HG02885 (cell line): ENCODE data around the gene SPG7.

ENCODE experiments used
- ATAC-seq: cut with Tn5 transposase; IDR thresholded peaks from one replicate; pipeline ENCODE4 v1.9.1; 2021; ENCODE audit warnings: mild to moderate bottlenecking; ENCODE audit not compliant: unreplicated experiment, poor library complexity

The SPG7 gene

DNA sequence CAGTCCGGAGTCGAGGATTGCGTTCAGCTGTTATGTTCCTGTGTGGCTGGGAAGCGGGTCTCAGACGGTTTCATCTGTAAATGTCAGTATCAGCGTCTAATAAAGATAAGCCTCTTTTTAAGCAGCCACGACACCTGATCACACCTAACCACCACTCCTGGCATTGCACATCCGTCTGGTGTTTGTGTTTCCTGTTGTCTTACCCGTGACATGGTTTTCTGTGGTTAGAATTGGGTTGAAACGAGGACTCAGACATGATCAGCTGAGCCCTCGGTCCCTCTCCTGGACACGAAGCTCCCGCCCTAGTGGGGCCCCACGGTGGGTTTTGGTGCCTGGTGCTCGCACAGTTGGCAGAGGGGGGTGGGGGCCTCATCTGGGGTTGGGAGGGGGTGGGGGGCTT is 85.6 kb downstream of the SPG7 start:
- no peak for ATAC-seq

DNA sequence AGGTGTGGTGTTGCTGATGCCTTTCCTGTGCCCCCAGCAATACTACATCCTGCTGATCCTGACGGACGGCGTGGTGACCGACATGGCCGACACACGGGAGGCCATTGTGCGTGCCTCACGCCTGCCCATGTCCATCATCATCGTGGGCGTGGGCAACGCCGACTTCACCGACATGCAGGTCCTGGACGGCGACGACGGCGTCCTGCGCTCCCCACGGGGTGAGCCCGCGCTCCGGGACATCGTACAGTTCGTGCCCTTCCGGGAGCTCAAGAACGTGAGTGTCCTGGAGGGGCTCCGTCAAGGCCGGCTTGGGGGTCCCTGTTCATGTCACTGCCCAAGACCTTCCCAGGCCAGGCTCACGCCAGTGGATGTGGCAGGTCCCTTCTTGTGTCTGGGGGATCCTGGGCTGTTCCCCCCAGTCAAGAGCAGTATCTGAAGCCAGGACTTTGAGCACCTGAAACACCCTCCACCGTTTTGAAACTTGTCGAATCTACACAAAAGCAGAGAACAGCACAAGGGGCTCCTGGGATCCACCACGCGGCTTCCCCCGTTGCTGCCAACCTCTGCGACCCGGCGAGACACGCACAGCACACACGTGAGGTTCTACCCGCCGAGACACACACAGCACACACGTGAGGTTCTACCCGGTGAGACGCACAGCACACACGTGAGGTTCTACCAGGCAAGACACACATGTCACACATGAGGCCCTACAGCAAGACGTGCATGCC is 87.3 kb downstream of the SPG7 start:
- ATAC-seq: no peak

DNA sequence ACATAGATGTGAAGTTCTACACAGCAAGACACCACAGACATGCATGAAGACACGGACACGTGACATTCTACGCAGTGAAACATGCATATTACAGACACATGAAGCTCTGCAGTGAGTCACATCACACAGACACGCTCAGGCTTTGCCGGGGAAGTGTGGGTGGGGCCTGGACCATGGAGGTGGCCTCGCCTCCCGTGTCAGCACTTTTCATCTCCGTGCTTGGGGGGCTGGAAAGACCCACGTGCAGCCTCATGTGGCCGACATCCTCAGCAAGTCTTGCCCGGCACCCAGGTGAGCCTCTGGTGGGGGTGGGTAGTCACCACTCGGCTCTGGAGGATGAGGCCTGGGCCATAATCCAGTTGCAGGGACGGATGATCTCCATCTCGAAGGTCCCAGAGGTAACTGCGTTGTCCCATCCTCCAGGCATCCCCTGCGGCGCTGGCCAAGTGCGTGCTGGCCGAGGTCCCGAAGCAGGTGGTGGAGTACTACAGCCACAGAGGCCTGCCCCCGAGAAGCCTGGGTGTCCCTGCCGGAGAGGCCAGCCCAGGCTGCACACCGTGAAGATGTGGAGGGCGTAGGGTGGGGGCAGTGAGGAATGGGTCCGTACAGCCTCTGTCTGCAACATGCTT is 88.0 kb downstream of the SPG7 start:
- ATAC-seq: no peak

DNA sequence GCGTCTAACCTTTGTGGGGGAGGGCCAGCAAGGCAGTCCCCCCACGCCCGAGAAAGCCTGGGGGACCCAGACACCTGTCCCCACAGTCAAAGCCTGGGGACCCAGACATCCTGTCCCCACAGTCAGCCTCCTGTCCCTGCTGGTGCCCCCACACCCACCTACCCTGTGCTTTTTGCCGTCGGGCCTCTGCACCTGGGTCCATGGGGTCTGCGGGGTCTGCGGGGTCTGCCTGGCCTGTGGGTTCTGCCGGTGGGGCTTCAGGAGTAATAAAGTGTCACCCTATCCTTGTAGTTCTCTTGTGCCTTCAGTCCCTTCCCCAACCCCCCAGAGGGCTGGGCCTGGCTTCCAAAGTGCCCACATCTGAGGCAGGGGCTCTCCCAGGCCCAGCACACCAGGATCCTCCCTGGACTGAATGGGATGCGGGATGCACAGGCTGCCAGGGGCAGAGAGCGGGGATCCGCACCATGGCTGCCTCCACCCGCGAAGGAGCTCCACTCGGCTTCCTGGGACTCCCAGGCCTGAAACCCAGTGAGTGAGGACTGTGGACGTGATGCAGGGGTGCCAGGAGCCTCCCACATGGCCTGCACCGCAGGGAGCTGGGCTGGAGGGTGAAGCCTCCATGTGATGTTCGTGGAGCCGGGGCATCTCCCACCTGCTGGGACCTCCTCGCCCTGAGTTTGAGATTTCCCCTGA is 88.9 kb downstream of the SPG7 start:
- no peak for ATAC-seq

DNA sequence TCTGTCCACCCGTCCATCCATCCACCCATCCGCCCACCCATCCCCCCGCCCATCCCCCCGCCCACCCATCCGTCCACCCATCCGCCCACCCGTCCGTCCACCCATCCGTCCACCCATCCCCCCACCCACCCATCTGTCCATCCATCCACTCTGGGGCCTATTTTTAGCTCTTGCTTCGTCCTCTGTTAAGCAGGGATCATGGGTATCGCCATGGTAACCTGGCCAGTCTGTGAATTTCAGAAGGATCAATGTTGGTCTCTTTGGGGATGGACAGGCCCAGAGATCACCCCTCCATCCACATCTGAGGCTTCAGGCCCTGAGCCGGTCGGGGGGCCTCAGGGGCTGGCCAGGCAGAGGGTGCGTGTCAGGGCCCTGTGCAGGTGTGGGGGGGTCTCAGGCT is 90.0 kb downstream of the SPG7 start:
- no peak for ATAC-seq

DNA sequence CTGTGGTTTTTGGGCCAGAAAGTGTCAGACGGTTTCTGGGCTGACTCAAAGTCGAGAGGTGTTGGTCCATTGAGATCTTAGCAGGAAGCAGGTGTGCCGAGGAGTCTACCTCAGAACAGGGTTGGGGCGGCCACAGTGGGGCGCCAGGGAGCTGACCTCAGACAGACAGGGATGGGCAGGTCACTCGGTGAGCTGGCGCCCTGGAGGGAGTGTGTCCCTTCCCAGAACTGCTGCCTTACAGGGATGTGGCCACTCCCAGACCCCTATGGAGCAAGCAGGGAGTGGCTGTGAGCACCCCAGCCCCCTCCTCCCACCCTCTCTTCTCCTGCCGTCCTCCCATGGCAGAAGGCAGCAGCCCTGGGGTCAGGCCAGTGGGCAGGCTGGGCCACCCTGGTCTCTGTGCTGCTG is 91.3 kb downstream of the SPG7 start:
- ATAC-seq: no peak

DNA sequence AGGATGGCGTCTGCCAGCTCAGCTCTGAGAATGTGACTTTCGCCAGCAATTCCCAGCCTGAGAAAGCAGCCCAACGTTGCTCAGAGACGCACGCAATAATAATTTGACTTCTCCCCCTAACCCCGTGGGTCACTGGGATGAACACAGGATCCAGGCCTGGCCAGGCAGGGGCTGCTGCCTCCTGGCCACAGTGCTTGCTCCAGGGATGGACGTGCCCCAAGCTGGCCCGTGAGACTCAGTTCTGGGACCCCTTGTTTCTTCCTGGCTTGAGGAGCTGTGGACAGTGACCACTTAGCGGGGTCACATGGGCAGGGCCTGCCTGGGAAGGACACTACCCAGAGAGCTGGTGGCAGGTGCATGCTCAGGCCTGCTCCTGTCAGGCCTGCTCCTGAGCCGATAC is 91.7 kb downstream of the SPG7 start:
- ATAC-seq: no peak

DNA sequence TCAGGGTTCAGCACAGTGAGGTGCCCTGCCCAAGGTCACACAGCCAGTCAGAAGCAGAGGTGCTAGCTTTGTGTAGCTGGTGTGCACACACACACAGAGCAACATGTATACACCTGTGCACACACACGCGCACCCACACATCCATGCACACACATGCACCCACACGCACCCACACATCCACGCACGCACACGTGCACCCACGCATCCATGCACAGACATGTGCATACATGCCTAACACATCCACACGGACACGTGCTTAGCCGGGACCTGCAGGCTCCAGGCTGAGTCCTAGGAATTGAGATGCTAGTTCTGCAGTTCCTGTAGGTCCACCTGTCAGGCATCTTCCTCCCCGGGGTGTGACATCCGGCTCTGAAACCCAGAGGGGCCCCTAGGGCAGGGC is 92.2 kb downstream of the SPG7 start:
- no peak for ATAC-seq

DNA sequence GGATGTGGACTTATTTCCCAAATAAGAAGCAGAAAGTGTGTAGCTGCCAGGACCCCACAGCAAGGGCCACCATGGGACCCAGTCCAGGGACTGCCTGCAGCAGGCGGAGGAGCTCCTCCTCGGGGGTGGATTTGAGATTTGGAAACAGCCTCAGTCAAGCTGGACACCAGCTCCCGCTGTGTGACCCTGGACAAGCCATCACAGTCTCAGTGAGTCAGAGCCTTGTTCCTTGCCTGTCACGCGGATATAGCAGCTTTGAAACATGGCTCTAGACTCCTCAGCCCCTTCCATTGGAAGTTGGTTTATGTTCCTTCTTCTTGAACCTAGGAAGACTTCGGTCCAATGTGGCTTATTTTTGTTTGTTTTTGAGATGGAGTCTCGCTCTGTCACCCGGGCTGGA is 92.8 kb downstream of the SPG7 start:
- no peak for ATAC-seq

DNA sequence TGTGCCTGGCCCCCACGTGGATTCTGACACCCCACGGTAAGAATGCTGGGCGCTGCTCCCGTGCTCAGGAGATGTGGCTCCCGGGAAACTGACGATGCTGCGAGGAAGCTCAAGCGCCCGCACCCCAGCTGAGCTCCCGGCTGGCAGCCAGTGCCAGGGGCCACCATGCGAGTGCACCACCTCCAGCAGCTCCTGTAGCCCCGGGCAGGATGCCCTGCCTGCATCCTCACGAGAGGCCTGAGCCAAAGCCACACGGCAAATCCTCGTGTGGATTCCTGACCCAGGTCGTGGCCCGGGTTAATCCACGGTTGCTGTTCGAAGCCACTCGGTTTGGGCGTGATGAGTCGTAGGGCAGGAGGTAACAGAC is 93.7 kb downstream of the SPG7 start:
- ATAC-seq: no peak

DNA sequence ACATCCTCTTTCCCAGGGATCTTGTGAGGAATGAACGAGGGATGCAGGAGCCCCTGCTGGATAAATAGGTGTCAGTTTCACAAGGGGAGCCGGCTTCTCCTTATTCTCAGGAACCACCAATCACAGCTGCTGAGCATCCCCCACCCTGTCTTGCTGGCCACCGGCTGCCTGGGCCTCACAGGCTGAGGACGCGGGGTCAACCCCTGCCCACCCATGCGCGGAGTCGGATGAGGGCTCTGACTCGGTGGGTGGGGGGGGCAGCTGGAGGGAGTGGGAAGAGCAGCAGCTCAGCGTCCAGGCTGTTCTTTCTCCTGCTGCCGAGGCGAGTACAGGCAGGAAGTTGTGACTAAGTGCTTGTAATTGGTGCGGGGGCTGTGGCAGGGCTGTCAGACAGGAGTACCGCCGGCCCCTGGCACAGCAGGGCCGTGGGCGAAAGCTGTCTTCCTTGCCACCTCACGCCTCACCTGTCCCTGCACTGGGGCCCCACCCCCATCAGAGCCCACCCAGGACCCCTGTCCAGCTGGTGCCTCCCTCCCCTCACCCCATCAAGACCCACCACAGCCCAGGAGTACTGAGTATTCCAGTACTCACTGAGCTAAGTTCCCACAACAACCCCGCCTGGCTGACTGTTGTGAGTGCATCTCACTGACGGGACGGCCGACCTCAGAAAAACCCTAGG is 94.2 kb downstream of the SPG7 start:
- ATAC-seq: no peak

DNA sequence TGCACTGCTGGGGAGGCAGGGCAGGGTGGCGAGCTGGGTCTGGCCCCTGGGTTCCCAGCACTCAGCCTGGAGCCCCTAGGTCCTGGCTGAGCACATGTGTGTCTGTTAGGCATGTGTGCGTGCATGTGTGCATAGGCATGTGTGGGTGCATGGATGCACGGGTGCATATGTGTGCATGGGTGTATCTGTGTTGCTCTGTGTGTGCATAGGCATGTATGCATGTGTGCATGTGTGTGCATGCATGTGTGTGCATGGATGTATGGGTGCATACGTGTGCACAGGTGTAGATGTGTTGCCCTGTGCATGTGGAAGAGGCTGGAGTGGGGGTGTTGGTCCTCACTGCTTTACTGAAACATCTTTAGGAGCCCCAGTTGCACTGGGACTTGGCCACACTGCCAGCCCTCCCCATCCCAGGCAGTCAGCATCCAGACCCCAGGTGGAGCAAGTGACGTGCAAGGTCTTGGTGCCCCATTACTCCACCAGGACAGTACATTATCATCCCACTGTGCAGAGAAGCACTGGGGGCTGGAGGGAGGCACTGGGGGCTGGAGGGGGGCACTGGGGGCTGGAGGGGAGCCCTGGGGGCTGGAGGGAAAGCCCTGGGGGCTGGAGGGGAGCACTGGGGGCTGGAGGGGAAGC is 94.9 kb downstream of the SPG7 start:
- ATAC-seq: no peak

DNA sequence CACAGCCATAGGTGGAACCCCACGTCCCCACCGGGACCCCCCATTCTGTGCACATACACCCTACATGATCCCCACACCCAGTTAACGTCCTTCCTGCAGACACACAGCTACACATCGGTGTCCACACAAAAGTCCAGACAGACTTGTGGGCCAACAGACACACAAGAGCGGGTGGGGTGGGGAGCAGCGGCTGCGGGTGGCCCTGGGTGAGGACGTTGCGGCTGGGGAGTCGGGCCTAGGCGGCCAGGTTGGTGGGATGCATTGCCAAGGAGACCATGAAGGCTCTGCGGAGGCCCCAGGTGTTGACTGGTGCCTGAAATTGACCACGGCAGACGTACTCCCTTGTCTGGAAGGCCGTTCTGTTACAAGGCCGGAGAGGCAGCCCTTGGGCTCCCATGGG is 96.6 kb downstream of the SPG7 start:
- ATAC-seq: no peak

DNA sequence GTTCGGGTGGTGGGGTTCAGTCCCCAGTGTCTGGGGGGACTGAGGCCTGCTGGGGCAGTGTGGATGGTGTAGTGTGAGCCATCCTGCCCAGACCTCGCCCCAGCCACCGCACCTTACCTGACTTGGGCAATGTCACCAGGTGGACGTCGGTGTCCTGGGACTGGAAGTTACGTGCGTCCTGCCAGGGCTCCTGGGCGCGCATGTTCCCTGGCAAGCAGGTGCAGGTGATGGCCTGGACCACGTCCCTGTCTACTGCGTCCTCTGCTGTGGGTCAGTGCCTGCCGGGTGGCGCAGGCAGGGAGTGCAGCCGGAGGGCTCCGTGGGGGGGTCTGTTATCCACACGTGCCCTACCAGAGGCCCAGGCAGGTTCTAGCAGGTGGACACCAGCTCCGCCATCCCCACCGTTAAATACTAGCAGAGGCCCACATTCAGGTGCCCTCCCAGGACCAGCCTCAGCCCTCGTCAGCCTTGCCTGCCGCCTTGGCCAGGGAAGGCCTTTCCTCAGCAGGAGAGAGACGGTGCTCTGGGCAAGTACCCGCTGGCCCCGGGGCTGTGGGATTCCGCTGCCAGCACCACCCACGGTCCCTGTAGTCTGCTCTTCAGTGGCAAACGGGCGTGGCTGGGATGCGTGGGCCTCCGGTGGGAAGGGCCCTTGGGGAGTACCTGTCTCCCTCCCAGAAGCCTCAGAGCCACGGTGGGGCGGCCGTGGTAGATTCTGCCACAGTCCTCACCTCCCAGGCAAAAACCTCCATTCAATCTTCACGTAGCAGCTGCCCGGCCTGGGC is 97.2 kb downstream of the SPG7 start:
- no peak for ATAC-seq

DNA sequence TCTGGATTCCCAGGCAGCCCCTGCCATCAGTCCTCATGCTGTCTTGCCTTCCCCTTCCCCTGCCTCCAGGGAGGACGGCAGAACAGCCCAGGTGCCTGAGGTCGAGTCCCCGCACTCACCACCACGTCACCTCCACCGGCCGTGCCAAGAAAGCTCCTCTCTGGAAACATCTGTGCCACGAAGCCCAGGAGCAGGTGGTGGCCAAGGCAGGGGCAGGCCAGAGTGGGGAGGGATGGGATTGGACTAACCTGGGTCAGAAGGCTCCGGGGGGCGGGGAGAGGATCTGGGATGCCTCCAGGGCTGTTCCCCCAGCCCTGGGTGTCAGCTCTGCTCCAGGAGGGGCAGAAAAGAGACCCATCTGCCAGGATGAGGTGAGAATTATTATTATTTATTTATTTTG is 97.8 kb downstream of the SPG7 start:
- ATAC-seq: no peak
